ENCODE data around the gene LGALS14. TPM values are rescaled to one million over a fixed set of nuclear protein-coding genes. Genes with fewer than 3 reads are reported as not detected.

Gene LGALS14
- polyA plus RNA-seq, 3 donors, result not detected

- no peaks in the 10 kb centered on the region for H3K4me1 Mint-ChIP-seq
- no peak for TF ChIP-seq CTCF (IDR thresholded peaks at IDR 0.05)
- H3K36me3 ChIP-seq (replicated peaks in 1 of 2; ENCODE audit: control insufficient read depth in 1 of 2, insufficient read depth in 2 of 2, low read length in 2 of 2), result no peaks in the 10 kb centered on the region
- no peak overlapping the region for H3K9ac ChIP-seq (ENCODE audit: insufficient read depth, low read length, poor library complexity, severe bottlenecking)
- H3K27me3 ChIP-seq (ENCODE audit: control insufficient read depth in 2 of 2, insufficient read depth in 2 of 2, low read length in 2 of 2), result no peaks in the 10 kb centered on the region
- no peak overlapping the region for H3K4me2 ChIP-seq (replicated peaks; ENCODE audit: extremely low read depth, low read length, poor library complexity, severe bottlenecking)
- WGBS (ENCODE audit: insufficient coverage), result 100% methylated on average over 1 of the region's 4 CpGs
- no peak overlapping the region for H3K4me3 Mint-ChIP-seq
- H4K20me1 ChIP-seq (ENCODE audit: insufficient read depth, low read length), result no peaks in the 10 kb centered on the region
- H3K27ac Mint-ChIP-seq, result no peak overlapping the region
- H3K9me3 ChIP-seq (replicated peaks in 1 of 2; ENCODE audit: control insufficient read depth in 1 of 2, insufficient read depth in 1 of 2, low read length in 2 of 2), result no peaks in the 10 kb centered on the region
- no peak overlapping the region for H3K27ac ChIP-seq (ENCODE audit: low read depth in 1 of 2, low read length in 2 of 2)
- H3K36me3 Mint-ChIP-seq, result no peaks in the 10 kb centered on the region
- DNase-seq, result no peak
- intact Hi-C loops (cut with micrococcal nuclease), result loop anchor here in 1 of 2 donors (5.0 kb wide), 1 partner anchor 102 kb away; no protein-coding TSS in a partner anchor
- H3K27me3 Mint-ChIP-seq (ENCODE audit: low read depth in 3 of 3), result peaks cover 2 to 8% (median 5%) of the 10 kb centered on the region in 3 donors
- no peaks in the 10 kb centered on the region for H3K79me2 ChIP-seq (ENCODE audit: insufficient read depth, low read length)
- no peaks in the 10 kb centered on the region for H3K9me3 Mint-ChIP-seq
- no peak overlapping the region for H2AFZ ChIP-seq (ENCODE audit: insufficient read depth, low read depth, low read length, poor library complexity, severe bottlenecking)
- H3K4me1 ChIP-seq (ENCODE audit: control insufficient read depth in 1 of 2, insufficient read depth in 2 of 2, low read length in 2 of 2), result no peaks in the 10 kb centered on the region
- no peak overlapping the region for H3K4me3 ChIP-seq (replicated peaks in 1 of 3; ENCODE audit: low read depth in 2 of 3, low read length in 3 of 3)
Observed at GRCh38 chr19:39659791-39660190, 44.5 kb upstream of the LGALS14 start.

GRCh38 chr19:39660661-39661060 lies 43.6 kb upstream of the LGALS14 start:
- intact Hi-C loops (cut with micrococcal nuclease), result loop anchor here in 1 of 2 donors (5.0 kb wide), 1 partner anchor 103 kb away; no protein-coding TSS in a partner anchor
- no peak overlapping the region for H3K27ac ChIP-seq (ENCODE audit: low read depth in 1 of 2, low read length in 2 of 2)
- no peaks in the 10 kb centered on the region for H3K4me1 ChIP-seq (ENCODE audit: control insufficient read depth in 1 of 2, insufficient read depth in 2 of 2, low read length in 2 of 2)
- WGBS (ENCODE audit: insufficient coverage), result 100% methylated on average over 1 of the region's 4 CpGs
- H3K36me3 ChIP-seq (replicated peaks in 1 of 2; ENCODE audit: control insufficient read depth in 1 of 2, insufficient read depth in 2 of 2, low read length in 2 of 2), result no peaks in the 10 kb centered on the region
- H3K4me3 ChIP-seq (replicated peaks in 1 of 3; ENCODE audit: low read depth in 2 of 3, low read length in 3 of 3), result no peak overlapping the region
- H3K9ac ChIP-seq (ENCODE audit: insufficient read depth, low read length, poor library complexity, severe bottlenecking), result no peak overlapping the region
- Mint-ChIP-seq H3K27me3 (ENCODE audit: low read depth in 3 of 3) (peaks cover under 1 to 8% (median 5%) of the 10 kb centered on the region in 3 donors), H3K4me3 (no peak overlapping the region), H3K27ac (no peak overlapping the region), H3K4me1 (no peaks in the 10 kb centered on the region), H3K9me3 (peaks cover 0 to 3% (median 2%) of the 10 kb centered on the region in 7 donors), H3K36me3 (no peaks in the 10 kb centered on the region)
- H2AFZ ChIP-seq (ENCODE audit: insufficient read depth, low read depth, low read length, poor library complexity, severe bottlenecking), result no peak overlapping the region
- no peak for TF ChIP-seq CTCF (IDR thresholded peaks at IDR 0.05)
- H3K4me2 ChIP-seq (replicated peaks; ENCODE audit: extremely low read depth, low read length, poor library complexity, severe bottlenecking), result no peak overlapping the region
- no peaks in the 10 kb centered on the region for H3K9me3 ChIP-seq (replicated peaks in 1 of 2; ENCODE audit: control insufficient read depth in 1 of 2, insufficient read depth in 1 of 2, low read length in 2 of 2)
- H3K27me3 ChIP-seq (ENCODE audit: control insufficient read depth in 2 of 2, insufficient read depth in 2 of 2, low read length in 2 of 2), result no peaks in the 10 kb centered on the region
- no peaks in the 10 kb centered on the region for H3K79me2 ChIP-seq (ENCODE audit: insufficient read depth, low read length)
- H4K20me1 ChIP-seq (ENCODE audit: insufficient read depth, low read length), result no peaks in the 10 kb centered on the region
- DNase-seq, result no peak
